ENCODE results near the gene PTPRO.

GRCh38 chr12:15307079-15307478, 15.2 kb upstream of the PTPRO start:
- TF ChIP-seq CTCF (IDR thresholded peaks at IDR 0.05; ENCODE audit: low read depth, low read length, missing input control) (no peak), JUND (IDR thresholded peaks at IDR 0.05) (no peak), MAX (IDR thresholded peaks at IDR 0.05) (no peak), NR2F2 (IDR thresholded peaks at IDR 0.05) (no peak), ATF3 (IDR thresholded peaks at IDR 0.05) (no peak), ZBTB33 (IDR thresholded peaks at IDR 0.05) (no peak), EGR1 (IDR thresholded peaks at IDR 0.05; ENCODE audit: low read depth in 2 of 2) (no peak), REST (IDR thresholded peaks at IDR 0.05) (no peak), TAF1 (conservative IDR thresholded peaks at IDR 0.05) (no peak), RAD21 (IDR thresholded peaks at IDR 0.05) (no peak), YY1 (IDR thresholded peaks at IDR 0.05) (no peak), RXRA (IDR thresholded peaks at IDR 0.05) (no peak), SP1 (IDR thresholded peaks at IDR 0.05) (no peak), FOXA2 (IDR thresholded peaks at IDR 0.05) (no peak)

Data from liver (tissue), 3 donors.